Subcutaneous adipose tissue (tissue), 4 donors: Measurements from ENCODE around the gene ERC2. TPM values are rescaled to one million over a fixed set of nuclear protein-coding genes. Genes with fewer than 3 reads are reported as not detected.

Source experiments
- CTCF ChIP-seq: fragments of 450-650 bp; IDR thresholded peaks from one replicate; pipeline ENCODE4 v1.5.1; 2016; ENCODE audit warnings: low read depth, mild to moderate bottlenecking, control low read depth, antibody characterized with exemption, moderate library complexity
- total RNA-seq, 4 donors: library from RNA; depleted of rRNA; stranded (reverse); fragments of >200 nt; gene quantifications; one replicate each; pipeline ENCODE4 v1.1.0, GENCODE V29; 2016

The ERC2 gene
- total RNA-seq, 4 donors from 2014 or later: 1.1 TPM; not detected in 3

GRCh38 chr3:55691141-55691540, 777.1 kb downstream of the ERC2 start:
- TF ChIP-seq CTCF: no peak

GRCh38 chr3:55690726-55691125, 777.5 kb downstream of the ERC2 start:
- TF ChIP-seq CTCF: no peak

GRCh38 chr3:55690177-55690576, 778.1 kb downstream of the ERC2 start:
- no peak for TF ChIP-seq CTCF

- no peak for TF ChIP-seq CTCF
These were observed 780.1 kb downstream of the ERC2 start for GRCh38 chr3:55688154-55688553.

GRCh38 chr3:55687526-55687925, 780.7 kb downstream of the ERC2 start:
- TF ChIP-seq CTCF: no peak

- TF ChIP-seq CTCF: no peak
These were observed 781.6 kb downstream of the ERC2 start for GRCh38 chr3:55686426-55687254.

GRCh38 chr3:55683666-55684270, 784.5 kb downstream of the ERC2 start:
- no peak for TF ChIP-seq CTCF
